Body of pancreas (tissue), 4 donors: ENCODE measurements around the gene TRMT1.

Experiments used
- POLR2A ChIP-seq, 3 donors: fragments of 450-650 bp; IDR thresholded peaks; one replicate each; pipeline ENCODE4 v1.6.1; 2016; ENCODE audit warnings: antibody characterized with exemption in 3 of 3, mild to moderate bottlenecking in 2 of 3
- TF ChIP-seq, protein P1 (sequence below), 7 experiments: fragments of 450-650 bp in 4 of 7; fragments of 200-600 bp in 3 of 7; sonication (generic) in 3 of 7; IDR thresholded peaks; one replicate each; pipeline ENCODE4 v1.5.1; 2016 to 2019; ENCODE audit warnings: antibody characterized with exemption in 7 of 7

DNA sequence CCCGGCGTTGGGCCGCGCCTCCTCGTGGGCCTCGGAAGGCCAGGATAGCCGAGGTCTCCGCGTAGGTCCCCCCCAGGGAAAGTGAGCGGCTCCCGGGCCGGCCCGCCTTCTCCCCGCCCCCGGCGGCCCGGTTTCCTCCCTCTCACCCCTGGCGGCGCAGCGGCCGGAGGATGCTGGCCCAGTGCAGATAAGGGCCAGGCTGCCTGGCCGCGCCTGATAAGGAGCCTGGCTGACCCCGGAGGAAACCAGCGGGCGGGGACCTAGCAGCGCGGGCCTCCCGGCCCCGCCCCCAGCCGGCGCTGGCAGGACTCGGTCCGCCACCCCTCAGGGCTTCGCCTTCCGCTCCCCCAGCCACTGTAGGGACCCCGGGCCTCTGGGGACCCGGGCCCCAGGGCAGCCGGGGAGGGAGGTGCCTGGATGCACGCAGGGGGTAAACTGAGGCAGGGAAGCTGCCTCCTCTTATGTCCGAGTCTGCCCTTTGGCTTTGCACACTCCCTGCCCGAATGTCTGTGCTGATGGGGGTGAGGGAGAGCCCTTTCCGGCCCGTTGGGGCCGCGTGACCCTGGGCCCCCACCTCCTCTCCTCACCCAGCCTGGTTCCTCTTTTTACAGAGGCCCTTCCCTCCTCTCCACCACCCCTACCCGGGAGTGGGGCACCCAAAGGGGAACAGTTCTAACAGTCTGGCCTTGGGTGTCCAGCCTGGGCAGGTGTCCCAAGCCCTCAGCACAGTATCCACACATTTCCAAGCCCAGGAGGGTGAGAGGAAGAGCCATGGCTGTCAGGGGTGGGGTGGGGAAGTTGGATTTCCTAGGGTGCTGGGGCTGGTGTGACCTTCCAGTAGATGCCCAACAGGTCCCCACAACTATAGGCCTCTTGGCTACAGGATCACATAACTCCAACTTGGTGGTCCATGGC lies 13.6 kb downstream of the TRMT1 start, which contains the start of gene LYL1:
- TF ChIP-seq, protein P1, sequence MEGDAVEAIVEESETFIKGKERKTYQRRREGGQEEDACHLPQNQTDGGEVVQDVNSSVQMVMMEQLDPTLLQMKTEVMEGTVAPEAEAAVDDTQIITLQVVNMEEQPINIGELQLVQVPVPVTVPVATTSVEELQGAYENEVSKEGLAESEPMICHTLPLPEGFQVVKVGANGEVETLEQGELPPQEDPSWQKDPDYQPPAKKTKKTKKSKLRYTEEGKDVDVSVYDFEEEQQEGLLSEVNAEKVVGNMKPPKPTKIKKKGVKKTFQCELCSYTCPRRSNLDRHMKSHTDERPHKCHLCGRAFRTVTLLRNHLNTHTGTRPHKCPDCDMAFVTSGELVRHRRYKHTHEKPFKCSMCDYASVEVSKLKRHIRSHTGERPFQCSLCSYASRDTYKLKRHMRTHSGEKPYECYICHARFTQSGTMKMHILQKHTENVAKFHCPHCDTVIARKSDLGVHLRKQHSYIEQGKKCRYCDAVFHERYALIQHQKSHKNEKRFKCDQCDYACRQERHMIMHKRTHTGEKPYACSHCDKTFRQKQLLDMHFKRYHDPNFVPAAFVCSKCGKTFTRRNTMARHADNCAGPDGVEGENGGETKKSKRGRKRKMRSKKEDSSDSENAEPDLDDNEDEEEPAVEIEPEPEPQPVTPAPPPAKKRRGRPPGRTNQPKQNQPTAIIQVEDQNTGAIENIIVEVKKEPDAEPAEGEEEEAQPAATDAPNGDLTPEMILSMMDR (IDR thresholded peaks at IDR 0.05) = peak in 1 of 7 experiments; percentile 6
- peak; percentile 1 to 44 (median 14) for TF ChIP-seq POLR2A (IDR thresholded peaks at IDR 0.05)
